Measurements from ENCODE around the gene RAX.
A peak's percentile ranks its signal among the peaks of the same experiment; 100 is the strongest.

The RAX gene

GRCh38 chr18:59268127-59268720 is 5.0 kb downstream of the RAX start:
- TF ChIP-seq CTCF (IDR thresholded peaks at IDR 0.05) = no peak
- peak overlapping the region; percentile 11 for H3K4me3 ChIP-seq (ENCODE audit: low read depth, low read length)
- peaks cover 20% of the 10 kb centered on the region for H3K27me3 ChIP-seq (ENCODE audit: control insufficient read depth, insufficient read depth, low read length)
- H3K9me3 ChIP-seq (ENCODE audit: control insufficient read depth, low read length) = no peaks in the 10 kb centered on the region
- H3K9ac ChIP-seq = no peak overlapping the region
- H3K79me2 ChIP-seq = no peaks in the 10 kb centered on the region
- H3K4me2 ChIP-seq (ENCODE audit: low read length) = peak overlapping the region; percentile 25
- H3K27ac ChIP-seq = no peak overlapping the region
- H3K4me1 ChIP-seq = no peaks in the 10 kb centered on the region
- no peak overlapping the region for H2AFZ ChIP-seq
- H3K36me3 ChIP-seq (ENCODE audit: control insufficient read depth, insufficient read depth, low read length) = no peaks in the 10 kb centered on the region

- H3K4me1 ChIP-seq = no peaks in the 10 kb centered on the region
- peak overlapping the region; percentile 11 for H3K4me3 ChIP-seq (ENCODE audit: low read depth, low read length)
- H3K4me2 ChIP-seq (ENCODE audit: low read length) = peak overlapping the region; percentile 25
- H3K79me2 ChIP-seq = no peaks in the 10 kb centered on the region
- no peak overlapping the region for H3K9ac ChIP-seq
- H3K27ac ChIP-seq = no peak overlapping the region
- no peaks in the 10 kb centered on the region for H3K9me3 ChIP-seq (ENCODE audit: control insufficient read depth, low read length)
- H3K36me3 ChIP-seq (ENCODE audit: control insufficient read depth, insufficient read depth, low read length) = no peaks in the 10 kb centered on the region
- H2AFZ ChIP-seq = no peak overlapping the region
- no peak for TF ChIP-seq CTCF (IDR thresholded peaks at IDR 0.05)
- H3K27me3 ChIP-seq (ENCODE audit: control insufficient read depth, insufficient read depth, low read length) = peaks cover 20% of the 10 kb centered on the region
Measured at GRCh38 chr18:59267503-59268126, 5.6 kb downstream of the RAX start.

- Histone ChIP-seq H3K9ac (no peak overlapping the region), H3K9me3 (ENCODE audit: control insufficient read depth, low read length) (no peaks in the 10 kb centered on the region), H3K27ac (no peak overlapping the region), H2AFZ (no peak overlapping the region), H3K4me2 (ENCODE audit: low read length) (no peak overlapping the region), H3K27me3 (ENCODE audit: control insufficient read depth, insufficient read depth, low read length) (peaks cover 15% of the 10 kb centered on the region), H3K36me3 (ENCODE audit: control insufficient read depth, insufficient read depth, low read length) (no peaks in the 10 kb centered on the region), H3K4me3 (ENCODE audit: low read depth, low read length) (no peak overlapping the region), H3K79me2 (no peaks in the 10 kb centered on the region), H3K4me1 (no peaks in the 10 kb centered on the region)
- no peak for TF ChIP-seq CTCF (IDR thresholded peaks at IDR 0.05)
Measured at GRCh38 chr18:59266886-59267502, 6.3 kb downstream of the RAX start.

GRCh38 chr18:59266459-59266858 is 6.8 kb downstream of the RAX start:
- H3K4me1 ChIP-seq = no peaks in the 10 kb centered on the region
- no peaks in the 10 kb centered on the region for H3K79me2 ChIP-seq
- no peak overlapping the region for H3K4me2 ChIP-seq (ENCODE audit: low read length)
- H3K9me3 ChIP-seq (ENCODE audit: control insufficient read depth, low read length) = no peaks in the 10 kb centered on the region
- no peaks in the 10 kb centered on the region for H3K36me3 ChIP-seq (ENCODE audit: control insufficient read depth, insufficient read depth, low read length)
- peaks cover 13% of the 10 kb centered on the region for H3K27me3 ChIP-seq (ENCODE audit: control insufficient read depth, insufficient read depth, low read length)
- no peak overlapping the region for H3K4me3 ChIP-seq (ENCODE audit: low read depth, low read length)
- TF ChIP-seq CTCF (IDR thresholded peaks at IDR 0.05) = no peak
- no peak overlapping the region for H3K9ac ChIP-seq
- no peak overlapping the region for H3K27ac ChIP-seq
- H2AFZ ChIP-seq = no peak overlapping the region
